HCT116 (cell line): ENCODE data around the gene TEDC1. TPM values are rescaled to one million over a fixed set of nuclear protein-coding genes. Genes with fewer than 3 reads are reported as not detected.

Experiments used
- ATAC-seq: fragments of 200-7000 bp; cut with Tn5 transposase; 2 replicates; pipeline ENCODE4 v1.9.1; 2020; ENCODE audit warnings: mild to moderate bottlenecking, moderate library complexity
- BruUV-seq: library from RNA; stranded (reverse); fragments of 400-500 nt; replicated peaks from 2 replicates; lab custom pipeline; 2021; lab: Mats Ljungman, UMichigan
- CTCF ChIA-PET: fragments of 300-600 bp; sonication (Branson Sonifier 250); formaldehyde crosslinking; loops from one replicate; lab custom pipeline; 2021; ENCODE audit warnings: antibody characterized with exemption; lab: Charles Lee
- POLR2A ChIA-PET: fragments of 300-600, 350-600 bp; sonication (Branson Sonifier 250); formaldehyde crosslinking; loops from one replicate; lab custom pipeline; 2021; ENCODE audit warnings: antibody characterized with exemption; lab: Charles Lee
- RAD21 ChIA-PET, 2 experiments: fragments of 300-600 bp; sonication (Branson Sonifier 250); formaldehyde crosslinking; loops; one replicate each; lab custom pipeline; 2023; ENCODE audit warnings: low total read pairs in 2 of 2; ENCODE audit not compliant: uncharacterized antibody in 2 of 2, unreplicated experiment in 2 of 2, low non-redundant PET in 1 of 2; lab: Charles Lee
- DNase-seq: peaks from one replicate; pipeline ENCODE4 v3.0.0-alpha.2; 2010; ENCODE audit warnings: low read depth, low spot score
- H2AFZ ChIP-seq: fragments of 200-600 bp; shearing (Covaris generic), sonication (generic); 2 replicates; pipeline ENCODE4 v1.6.1; 2017; ENCODE audit warnings: low read depth, mixed run types, mixed read lengths, antibody characterized with exemption, low read length; ENCODE audit not compliant: poor library complexity, severe bottlenecking
- H3K27ac ChIP-seq: 2 replicates; pipeline ENCODE4 v1.5.1; 2012; ENCODE audit warnings: low read depth, low read length
- H3K27me3 ChIP-seq: fragments of 200-600 bp; sonication (generic); 2 replicates; pipeline ENCODE4 v1.6.1; 2016; ENCODE audit warnings: mixed run types, low read length, mixed read lengths; ENCODE audit not compliant: insufficient read depth
- H3K36me3 ChIP-seq, 2 experiments: fragments of 200-500 bp in 1 of 2; fragments of 200-600 bp in 1 of 2; sonication (Bioruptor generic) in 1 of 2; sonication (generic) in 1 of 2; 2 replicates each; pipeline versions ENCODE4 v1.5.1 to v1.6.1; 2014 to 2016; ENCODE audit warnings: low read length in 2 of 2, inconsistent platforms in 1 of 2, mixed read lengths in 1 of 2, mixed run types in 1 of 2; ENCODE audit not compliant: insufficient read depth in 2 of 2, control insufficient read depth in 1 of 2
- H3K4me1 ChIP-seq, 2 experiments: fragments of 200-600 bp in 1 of 2; sonication (generic) in 1 of 2; 2 replicates each; pipeline versions ENCODE4 v1.5.1 to v1.6.1; 2012 to 2017; ENCODE audit warnings: low read length in 2 of 2, inconsistent platforms in 1 of 2, mild to moderate bottlenecking in 1 of 2, mixed read lengths in 1 of 2, mixed run types in 1 of 2, moderate library complexity in 1 of 2; ENCODE audit not compliant: insufficient read depth in 2 of 2, control insufficient read depth in 1 of 2
- H3K4me2 ChIP-seq: fragments of 200-600 bp; sonication (generic); 2 replicates; pipeline ENCODE4 v1.6.1; 2017; ENCODE audit warnings: mixed run types, low read length, mixed read lengths
- H3K4me3 ChIP-seq, 2 experiments: fragments of 200-600 bp in 1 of 2; sonication (generic) in 1 of 2; replicated peaks in 1 of 2; 2 replicates each; pipeline ENCODE4 v1.5.1; 2011 to 2016; ENCODE audit warnings: low read length in 2 of 2, control low read depth in 1 of 2, low read depth in 1 of 2, mild to moderate bottlenecking in 1 of 2, mixed read lengths in 1 of 2, mixed run types in 1 of 2
- H3K79me2 ChIP-seq: fragments of 200-600 bp; sonication (generic); 2 replicates; pipeline ENCODE4 v1.6.1; 2017; ENCODE audit warnings: mild to moderate bottlenecking, mixed run types, low read length, moderate library complexity, mixed read lengths; ENCODE audit not compliant: insufficient read depth
- H3K9ac ChIP-seq: fragments of 200-600 bp; sonication (generic); 2 replicates; pipeline ENCODE4 v1.6.1; 2016; ENCODE audit warnings: low read length, mixed read lengths
- H3K9me2 ChIP-seq: fragments of 200-600 bp; sonication (generic), shearing (Covaris generic); 2 replicates; pipeline ENCODE4 v1.6.1; 2017; ENCODE audit warnings: mixed run types, mild to moderate bottlenecking, moderate library complexity; ENCODE audit not compliant: insufficient read depth
- H3K9me3 ChIP-seq, 2 experiments: fragments of 200-500 bp in 1 of 2; fragments of 200-600 bp in 1 of 2; sonication (Bioruptor generic) in 1 of 2; sonication (generic) in 1 of 2; 2 replicates each; pipeline ENCODE4 v1.6.1; 2014 to 2017; ENCODE audit warnings: low read length in 2 of 2, mixed read lengths in 2 of 2, inconsistent platforms in 1 of 2, low read depth in 1 of 2, mild to moderate bottlenecking in 1 of 2, mixed run types in 1 of 2, moderate library complexity in 1 of 2; ENCODE audit not compliant: control insufficient read depth in 1 of 2, insufficient read depth in 1 of 2
- H4K20me1 ChIP-seq: fragments of 200-600 bp; sonication (generic), shearing (Covaris generic); 2 replicates; pipeline ENCODE4 v1.6.1; 2017; ENCODE audit warnings: mixed run types, mild to moderate bottlenecking, moderate library complexity; ENCODE audit not compliant: insufficient read depth
- CTCF ChIP-seq, 3 experiments: fragments of 200-600 bp in 1 of 3; sonication (generic) in 1 of 3; IDR thresholded peaks in 2 of 3; conservative IDR thresholded peaks in 1 of 3; 2 replicates each; pipeline ENCODE4 v1.5.1; 2012 to 2017; ENCODE audit warnings: low read depth in 2 of 3, low read length in 2 of 3, antibody characterized with exemption in 1 of 3, borderline replicate concordance in 1 of 3, control low read depth in 1 of 3, mild to moderate bottlenecking in 1 of 3, mixed read lengths in 1 of 3, mixed run types in 1 of 3, moderate library complexity in 1 of 3; ENCODE audit not compliant: insufficient read depth in 1 of 3
- EZH2 ChIP-seq: fragments of 200-600 bp; sonication (generic); IDR thresholded peaks from 2 replicates; pipeline ENCODE4 v1.6.1; 2017; ENCODE audit warnings: antibody characterized with exemption, mixed run types
- SP1 ChIP-seq: IDR thresholded peaks from 2 replicates; pipeline ENCODE4 v1.6.1; 2012; ENCODE audit warnings: low read depth
- TCF7L2 ChIP-seq: IDR thresholded peaks from 2 replicates; pipeline ENCODE4 v1.7.0; 2011; ENCODE audit warnings: borderline replicate concordance, inconsistent platforms; ENCODE audit not compliant: insufficient read depth, insufficient read length; ENCODE audit errors: extremely low read depth
- ZBTB33 ChIP-seq: IDR thresholded peaks from 2 replicates; pipeline ENCODE4 v1.6.1; 2011; ENCODE audit warnings: mild to moderate bottlenecking, low read length, moderate library complexity; ENCODE audit not compliant: insufficient replicate concordance; ENCODE audit errors: extremely low read depth
- ZFX ChIP-seq: fragments of 450-650 bp; IDR thresholded peaks from 2 replicates; pipeline ENCODE4 v1.6.1; 2017
- intact Hi-C: fragments of 100-400 bp; cut with micrococcal nuclease; formaldehyde crosslinking; loops from 2 replicates; pipeline ENCODE4 v1.10.0; 2022
- total RNA-seq: library from RNA; stranded (reverse); gene quantifications from one replicate; pipeline ENCODE4 v1.2.1, GENCODE V29; 2021; ENCODE audit not compliant: unreplicated experiment

The TEDC1 gene
- total RNA-seq, 1 experiment from 2014 or later = 40.4 TPM

- Histone ChIP-seq H3K4me1 (no peaks in the 10 kb centered on the region), H3K27me3 (no peaks in the 10 kb centered on the region), H3K4me2 (no peak overlapping the region), H3K9me3 (no peaks in the 10 kb centered on the region), H4K20me1 (no peaks in the 10 kb centered on the region), H2AFZ (no peak overlapping the region), H3K9ac (no peak overlapping the region), H3K27ac (no peak overlapping the region; the same call in 1 of the 2 replicates), H3K4me3 (no peak overlapping the region), H3K9me2 (no peaks in the 10 kb centered on the region), H3K79me2 (peaks cover 20% of the 10 kb centered on the region; the same call in 1 of the 2 replicates), H3K36me3 (peaks cover 5 to 17% of the 10 kb centered on the region in 2 experiments; a peak in 2 of 4 replicates)
- ATAC-seq (no peak), DNase-seq (no peak)
- BruUV-seq = no TSS peak
- TF ChIP-seq EZH2 = no peak
- TF ChIP-seq CTCF (IDR thresholded peaks at IDR 0.05 in 2 of 3, conservative IDR thresholded peaks at IDR 0.05 in 1 of 3; ENCODE audit: borderline replicate concordance in 1 of 3, insufficient read depth in 1 of 3, low read depth in 2 of 3, low read length in 2 of 3) = no peak
- TF ChIP-seq TCF7L2 = no peak
- TF ChIP-seq ZFX = no peak
- TF ChIP-seq SP1 = no peak
- no peak for TF ChIP-seq ZBTB33
- ChIA-PET RAD21 (no interaction called here), CTCF (no interaction called here), POLR2A (no interaction called here)
- intact Hi-C loops = no loop called here
These were observed 44.9 kb upstream of the TEDC1 start for GRCh38 chr14:105445901-105446845.
